Loucy (cell line): ENCODE data around the gene MOSPD3.

Experiments
- EZH2phosphoT487 ChIP-seq: fragments of 200-600 bp; IDR thresholded peaks from 2 replicates; pipeline ENCODE4 v1.6.1; 2018; ENCODE audit warnings: antibody characterized with exemption, mild to moderate bottlenecking, moderate library complexity, borderline replicate concordance
- TF ChIP-seq, protein P1 (sequence below): fragments of 200-600 bp; sonication (generic); conservative IDR thresholded peaks from 2 replicates; pipeline ENCODE4 v1.5.1; 2014; ENCODE audit warnings: mild to moderate bottlenecking, antibody characterized with exemption, low read length

DNA sequence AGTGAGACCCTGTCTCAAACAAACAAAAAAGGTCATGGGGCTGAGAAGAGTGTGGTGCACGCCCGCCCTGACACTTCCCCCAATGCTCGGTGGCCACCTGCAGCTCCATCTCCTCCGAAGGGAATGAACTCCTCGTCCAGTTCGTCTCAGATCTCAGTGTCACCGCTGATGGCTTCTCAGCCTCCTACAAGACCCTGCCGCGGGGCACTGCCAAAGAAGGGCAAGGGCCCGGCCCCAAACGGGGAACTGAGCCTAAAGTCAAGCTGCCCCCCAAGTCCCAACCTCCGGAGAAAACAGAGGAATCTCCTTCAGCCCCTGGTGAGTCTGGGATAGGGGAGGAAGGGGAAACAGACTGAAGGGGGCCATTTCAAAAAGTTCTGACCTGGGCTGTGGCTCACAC is 6.0 kb upstream of the MOSPD3 start:
- TF ChIP-seq, protein P1, sequence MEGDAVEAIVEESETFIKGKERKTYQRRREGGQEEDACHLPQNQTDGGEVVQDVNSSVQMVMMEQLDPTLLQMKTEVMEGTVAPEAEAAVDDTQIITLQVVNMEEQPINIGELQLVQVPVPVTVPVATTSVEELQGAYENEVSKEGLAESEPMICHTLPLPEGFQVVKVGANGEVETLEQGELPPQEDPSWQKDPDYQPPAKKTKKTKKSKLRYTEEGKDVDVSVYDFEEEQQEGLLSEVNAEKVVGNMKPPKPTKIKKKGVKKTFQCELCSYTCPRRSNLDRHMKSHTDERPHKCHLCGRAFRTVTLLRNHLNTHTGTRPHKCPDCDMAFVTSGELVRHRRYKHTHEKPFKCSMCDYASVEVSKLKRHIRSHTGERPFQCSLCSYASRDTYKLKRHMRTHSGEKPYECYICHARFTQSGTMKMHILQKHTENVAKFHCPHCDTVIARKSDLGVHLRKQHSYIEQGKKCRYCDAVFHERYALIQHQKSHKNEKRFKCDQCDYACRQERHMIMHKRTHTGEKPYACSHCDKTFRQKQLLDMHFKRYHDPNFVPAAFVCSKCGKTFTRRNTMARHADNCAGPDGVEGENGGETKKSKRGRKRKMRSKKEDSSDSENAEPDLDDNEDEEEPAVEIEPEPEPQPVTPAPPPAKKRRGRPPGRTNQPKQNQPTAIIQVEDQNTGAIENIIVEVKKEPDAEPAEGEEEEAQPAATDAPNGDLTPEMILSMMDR: no peak
- no peak for TF ChIP-seq EZH2phosphoT487
